ENCODE results near the gene NPTX1. TPM values are rescaled to one million over a fixed set of nuclear protein-coding genes. Genes with fewer than 3 reads are reported as not detected.

The NPTX1 gene
- total and polyA plus RNA-seq, 7 donors, result 0.25 to 1.3 (median 0.67) TPM

- ATAC-seq, result no peak
- no peak overlapping the region for H3K4me3 ChIP-seq
- H3K9me3 ChIP-seq, result no peaks in the 10 kb centered on the region
- peak in 1 of 2 donors; percentile 47 for DNase-seq
- H3K27ac ChIP-seq, result peak overlapping the region; percentile 98
- H3K4me1 ChIP-seq, result peaks cover 49% of the 10 kb centered on the region
- no peaks in the 10 kb centered on the region for H3K27me3 ChIP-seq (ENCODE audit: insufficient read depth in 3 of 3, low read length in 2 of 3)
- TF ChIP-seq, protein P1, sequence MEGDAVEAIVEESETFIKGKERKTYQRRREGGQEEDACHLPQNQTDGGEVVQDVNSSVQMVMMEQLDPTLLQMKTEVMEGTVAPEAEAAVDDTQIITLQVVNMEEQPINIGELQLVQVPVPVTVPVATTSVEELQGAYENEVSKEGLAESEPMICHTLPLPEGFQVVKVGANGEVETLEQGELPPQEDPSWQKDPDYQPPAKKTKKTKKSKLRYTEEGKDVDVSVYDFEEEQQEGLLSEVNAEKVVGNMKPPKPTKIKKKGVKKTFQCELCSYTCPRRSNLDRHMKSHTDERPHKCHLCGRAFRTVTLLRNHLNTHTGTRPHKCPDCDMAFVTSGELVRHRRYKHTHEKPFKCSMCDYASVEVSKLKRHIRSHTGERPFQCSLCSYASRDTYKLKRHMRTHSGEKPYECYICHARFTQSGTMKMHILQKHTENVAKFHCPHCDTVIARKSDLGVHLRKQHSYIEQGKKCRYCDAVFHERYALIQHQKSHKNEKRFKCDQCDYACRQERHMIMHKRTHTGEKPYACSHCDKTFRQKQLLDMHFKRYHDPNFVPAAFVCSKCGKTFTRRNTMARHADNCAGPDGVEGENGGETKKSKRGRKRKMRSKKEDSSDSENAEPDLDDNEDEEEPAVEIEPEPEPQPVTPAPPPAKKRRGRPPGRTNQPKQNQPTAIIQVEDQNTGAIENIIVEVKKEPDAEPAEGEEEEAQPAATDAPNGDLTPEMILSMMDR (IDR thresholded peaks at IDR 0.05), result no peak
- intact Hi-C loops (cut with DNase I), result no loop called here
- H3K36me3 ChIP-seq (ENCODE audit: insufficient read depth in 1 of 2, low read depth in 1 of 2), result no peaks in the 10 kb centered on the region
- 91 to 96% (median 93%) methylated on average over 8 of the region's 8 CpGs for WGBS, 3 donors
These were observed 18.4 kb downstream of the NPTX1 start for GRCh38 chr17:80458016-80458415.

DNA sequence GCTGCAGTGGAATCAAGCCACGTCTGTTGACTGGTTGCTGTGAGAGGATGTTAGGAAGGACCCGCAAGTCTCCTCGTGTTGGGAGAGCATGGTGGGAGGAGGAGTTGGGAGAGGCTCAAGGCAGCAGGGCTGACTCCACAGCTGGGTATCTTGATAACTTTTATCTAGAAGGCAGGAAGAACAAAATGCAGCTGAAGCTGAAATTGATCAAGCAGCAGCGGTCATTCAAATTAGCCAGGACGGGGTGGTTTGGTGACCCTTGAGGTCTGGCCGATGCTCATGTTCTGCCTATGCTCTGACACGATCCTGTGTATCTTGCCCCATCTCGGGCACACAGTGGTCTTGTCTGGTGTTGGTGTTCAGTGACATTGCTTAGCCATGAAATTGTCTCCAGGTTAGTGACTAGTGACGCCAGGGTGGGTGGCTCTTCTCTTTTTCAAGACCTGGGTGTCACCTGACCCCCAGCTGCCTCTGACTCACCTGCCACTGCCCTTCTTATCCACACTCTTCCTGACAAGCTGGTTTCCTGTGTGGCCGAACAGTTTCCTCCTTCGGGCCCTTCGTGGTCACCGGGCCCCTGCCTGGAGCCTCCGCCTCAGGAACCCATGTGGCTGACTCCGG lies 19.1 kb downstream of the NPTX1 start:
- ATAC-seq (no peak), DNase-seq (peak in 1 of 2 donors; percentile 48)
- Histone ChIP-seq H3K27ac (peak overlapping the region; percentile 98), H3K27me3 (ENCODE audit: insufficient read depth in 3 of 3, low read length in 2 of 3) (no peaks in the 10 kb centered on the region), H3K4me1 (peaks cover 49% of the 10 kb centered on the region), H3K36me3 (ENCODE audit: insufficient read depth in 1 of 2, low read depth in 1 of 2) (no peaks in the 10 kb centered on the region), H3K9me3 (no peaks in the 10 kb centered on the region), H3K4me3 (peak overlapping the region; percentile 79)
- WGBS, 3 donors, result 61 to 72% (median 68%) methylated on average over 15 of the region's 15 CpGs
- intact Hi-C loops (cut with DNase I), result no loop called here
- TF ChIP-seq, protein P1 (IDR thresholded peaks at IDR 0.05), result no peak

DNA sequence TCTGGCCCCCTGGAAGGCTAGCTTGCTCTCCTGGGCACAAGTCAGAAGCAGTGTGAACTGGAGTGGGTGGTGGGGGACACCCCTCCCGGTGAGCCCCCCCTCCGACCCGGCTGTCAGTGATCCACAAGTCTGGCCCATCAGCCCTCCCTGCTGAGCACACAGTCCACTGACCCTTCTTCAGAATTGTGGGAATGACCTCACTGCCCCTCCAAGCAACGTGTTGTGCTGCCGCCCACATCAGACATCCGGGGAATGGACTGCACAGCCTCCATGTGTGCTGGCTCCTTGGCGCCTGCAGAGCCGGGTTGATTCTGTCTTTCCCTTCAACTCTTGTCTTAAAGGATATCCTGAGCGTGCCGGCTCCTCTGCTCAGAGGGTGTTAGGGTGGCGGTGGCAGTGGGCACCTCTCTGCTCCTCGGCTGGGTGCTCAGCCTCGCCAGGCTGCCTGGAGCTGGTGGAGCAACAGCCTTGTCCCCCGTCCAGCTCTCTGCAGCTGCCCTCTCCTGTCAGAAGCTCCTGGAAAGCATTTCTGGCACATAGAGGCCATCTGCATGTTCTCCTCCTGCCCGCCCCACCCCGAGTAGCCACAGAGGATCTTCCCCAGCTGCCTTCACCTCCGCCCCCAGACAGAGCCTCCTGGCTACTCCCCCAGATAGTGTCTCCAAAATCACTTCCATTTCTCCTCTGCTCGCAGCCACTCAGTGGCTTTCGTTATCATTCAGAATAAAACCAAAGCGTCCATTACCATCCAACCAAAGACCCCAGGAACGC lies 19.8 kb downstream of the NPTX1 start:
- 18 to 34% (median 25%) methylated on average over 18 to 21 of the region's 21 CpGs for WGBS, 3 donors
- H3K27me3 ChIP-seq (ENCODE audit: insufficient read depth in 3 of 3, low read length in 2 of 3), result no peaks in the 10 kb centered on the region
- peak; percentile 65 to 73 (median 72) for ATAC-seq

GRCh38 chr17:80455784-80456183 lies 20.6 kb downstream of the NPTX1 start:
- Histone ChIP-seq H3K4me1 (peaks cover 39% of the 10 kb centered on the region), H3K9me3 (no peaks in the 10 kb centered on the region), H3K36me3 (ENCODE audit: insufficient read depth in 1 of 2, low read depth in 1 of 2) (no peaks in the 10 kb centered on the region), H3K27ac (peak overlapping the region; percentile 98), H3K4me3 (peak overlapping the region; percentile 79), H3K27me3 (ENCODE audit: insufficient read depth in 3 of 3, low read length in 2 of 3) (no peaks in the 10 kb centered on the region)
- intact Hi-C loops (cut with DNase I), result loop anchor here in 1 of 2 donors (2.0 kb wide), 1 partner anchor 377 kb away; no protein-coding TSS in a partner anchor
- ATAC-seq (no peak), DNase-seq (peak in 1 of 2 donors; percentile 55)
- WGBS, 3 donors, result 31 to 39% (median 33%) methylated on average over 4 of the region's 4 CpGs
- TF ChIP-seq, protein P1 (IDR thresholded peaks at IDR 0.05), result no peak

More for the DNA sequence above, 19.8 kb downstream of the NPTX1 start:
- peak overlapping the region; percentile 79 for H3K4me3 ChIP-seq
- H3K4me1 ChIP-seq, result peaks cover 48% of the 10 kb centered on the region
- no peaks in the 10 kb centered on the region for H3K36me3 ChIP-seq (ENCODE audit: insufficient read depth in 1 of 2, low read depth in 1 of 2)
- TF ChIP-seq, protein P1 (IDR thresholded peaks at IDR 0.05), result no peak
- DNase-seq, result peak; percentile 79 to 90
- H3K9me3 ChIP-seq, result no peaks in the 10 kb centered on the region
- H3K27ac ChIP-seq, result peak overlapping the region; percentile 98
- intact Hi-C loops (cut with DNase I), result no loop called here

All from psoas muscle (tissue), 8 donors.